GM12865 (cell line): ENCODE data around the gene ADGRE2.
"Not testable (repeated sequence)": the region's sequence is repeated elsewhere in the genome, so short reads cannot be mapped to it uniquely, and the experiment has no call there.

Experiments
- DNase-seq: peaks from one replicate; pipeline ENCODE4 v3.0.0; 2010; ENCODE audit warnings: low read depth
- H3K4me3 ChIP-seq: 2 replicates; pipeline ENCODE4 v1.5.1; 2011; ENCODE audit warnings: mild to moderate bottlenecking, low read depth, low read length, control low read depth
- CTCF ChIP-seq: IDR thresholded peaks from 2 replicates; pipeline ENCODE4 v1.5.1; 2011; ENCODE audit warnings: low read length, control low read depth, low read depth, inconsistent platforms; ENCODE audit not compliant: insufficient read depth; ENCODE audit errors: missing control alignments

The ADGRE2 gene

GRCh38 chr19:14778110-14778845 lies at the start of gene ADGRE2:
Gene ADGRE2, minus strand, starts transcription at chr19:14778560. Its CDS starts 1,804 bp downstream, at chr19:14776756.
- not testable (repeated sequence) for DNase-seq, H3K4me3 ChIP-seq

- no peak overlapping the region for H3K4me3 ChIP-seq
- DNase-seq, result no peak
- no peak for TF ChIP-seq CTCF
Observed at GRCh38 chr19:14826006-14826405, 47.6 kb upstream of the ADGRE2 start.

GRCh38 chr19:14821937-14822336 lies 43.6 kb upstream of the ADGRE2 start:
- H3K4me3 ChIP-seq, result no peak overlapping the region
- DNase-seq, result no peak
- TF ChIP-seq CTCF, result no peak

- TF ChIP-seq CTCF, result no peak
- no peak overlapping the region for H3K4me3 ChIP-seq
- DNase-seq, result no peak
Observed at GRCh38 chr19:14818588-14818987, 40.2 kb upstream of the ADGRE2 start.

GRCh38 chr19:14817052-14817451 lies 38.7 kb upstream of the ADGRE2 start:
- no peak for DNase-seq
- no peak overlapping the region for H3K4me3 ChIP-seq
- TF ChIP-seq CTCF, result no peak

GRCh38 chr19:14814982-14815652 lies 36.8 kb upstream of the ADGRE2 start:
- DNase-seq, result no peak
- H3K4me3 ChIP-seq, result no peak overlapping the region
- no peak for TF ChIP-seq CTCF

- no peak for TF ChIP-seq CTCF
- no peak for DNase-seq
- H3K4me3 ChIP-seq, result no peak overlapping the region
Observed at GRCh38 chr19:14809272-14810057, 31.1 kb upstream of the ADGRE2 start.
